Thyroid gland (tissue), 4 donors: Measurements from ENCODE around the gene USP24.

ENCODE experiments used
- POLR2A ChIP-seq, 2 donors: fragments of 450-650 bp; IDR thresholded peaks; one replicate each; pipeline ENCODE4 v1.6.1; 2017; ENCODE audit warnings: antibody characterized with exemption in 2 of 2, mild to moderate bottlenecking in 2 of 2, moderate library complexity in 1 of 2
- TF ChIP-seq, protein P1 (sequence below), 6 experiments: fragments of 200-600 bp in 3 of 6; fragments of 450-650 bp in 3 of 6; sonication (generic) in 3 of 6; IDR thresholded peaks; one replicate each; pipeline ENCODE4 v1.5.1; 2016 to 2019; ENCODE audit warnings: antibody characterized with exemption in 6 of 6, mild to moderate bottlenecking in 2 of 6, inconsistent platforms in 1 of 6, moderate library complexity in 1 of 6

DNA sequence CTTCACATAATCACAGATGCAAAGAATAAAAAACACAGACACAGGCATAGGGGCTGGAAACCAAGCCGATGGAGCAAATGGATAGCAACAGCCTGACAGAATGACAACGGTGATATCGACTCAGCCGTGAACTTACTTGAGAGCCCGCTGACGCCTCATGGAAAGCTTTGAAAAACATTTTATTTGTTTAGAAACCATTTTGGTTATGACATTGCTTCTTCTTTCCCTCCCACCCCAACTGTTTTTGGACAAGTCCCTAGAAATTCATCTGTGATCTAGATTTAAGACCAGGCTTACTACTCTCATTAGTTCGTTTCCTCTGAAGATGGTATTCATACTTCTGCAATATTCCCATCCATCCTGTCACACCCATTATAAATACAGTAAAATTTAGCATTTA lies 130.9 kb downstream of the USP24 start:
- TF ChIP-seq, protein P1, sequence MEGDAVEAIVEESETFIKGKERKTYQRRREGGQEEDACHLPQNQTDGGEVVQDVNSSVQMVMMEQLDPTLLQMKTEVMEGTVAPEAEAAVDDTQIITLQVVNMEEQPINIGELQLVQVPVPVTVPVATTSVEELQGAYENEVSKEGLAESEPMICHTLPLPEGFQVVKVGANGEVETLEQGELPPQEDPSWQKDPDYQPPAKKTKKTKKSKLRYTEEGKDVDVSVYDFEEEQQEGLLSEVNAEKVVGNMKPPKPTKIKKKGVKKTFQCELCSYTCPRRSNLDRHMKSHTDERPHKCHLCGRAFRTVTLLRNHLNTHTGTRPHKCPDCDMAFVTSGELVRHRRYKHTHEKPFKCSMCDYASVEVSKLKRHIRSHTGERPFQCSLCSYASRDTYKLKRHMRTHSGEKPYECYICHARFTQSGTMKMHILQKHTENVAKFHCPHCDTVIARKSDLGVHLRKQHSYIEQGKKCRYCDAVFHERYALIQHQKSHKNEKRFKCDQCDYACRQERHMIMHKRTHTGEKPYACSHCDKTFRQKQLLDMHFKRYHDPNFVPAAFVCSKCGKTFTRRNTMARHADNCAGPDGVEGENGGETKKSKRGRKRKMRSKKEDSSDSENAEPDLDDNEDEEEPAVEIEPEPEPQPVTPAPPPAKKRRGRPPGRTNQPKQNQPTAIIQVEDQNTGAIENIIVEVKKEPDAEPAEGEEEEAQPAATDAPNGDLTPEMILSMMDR (IDR thresholded peaks at IDR 0.05) = no peak
- TF ChIP-seq POLR2A (IDR thresholded peaks at IDR 0.05) = no peak
